COLO668 (cell line): ENCODE data around the gene DOC2B.
A peak's percentile ranks its signal among the peaks of the same experiment; 100 is the strongest.
"Not testable (repeated sequence)": the region's sequence is repeated elsewhere in the genome, so short reads cannot be mapped to it uniquely, and the experiment has no call there.

Experiments used
- DNase-seq: peaks from one replicate; lab custom pipeline; 2025; ENCODE audit not compliant: unreplicated experiment; lab: John Stamatoyannopoulos, UW

Gene DOC2B

DNA sequence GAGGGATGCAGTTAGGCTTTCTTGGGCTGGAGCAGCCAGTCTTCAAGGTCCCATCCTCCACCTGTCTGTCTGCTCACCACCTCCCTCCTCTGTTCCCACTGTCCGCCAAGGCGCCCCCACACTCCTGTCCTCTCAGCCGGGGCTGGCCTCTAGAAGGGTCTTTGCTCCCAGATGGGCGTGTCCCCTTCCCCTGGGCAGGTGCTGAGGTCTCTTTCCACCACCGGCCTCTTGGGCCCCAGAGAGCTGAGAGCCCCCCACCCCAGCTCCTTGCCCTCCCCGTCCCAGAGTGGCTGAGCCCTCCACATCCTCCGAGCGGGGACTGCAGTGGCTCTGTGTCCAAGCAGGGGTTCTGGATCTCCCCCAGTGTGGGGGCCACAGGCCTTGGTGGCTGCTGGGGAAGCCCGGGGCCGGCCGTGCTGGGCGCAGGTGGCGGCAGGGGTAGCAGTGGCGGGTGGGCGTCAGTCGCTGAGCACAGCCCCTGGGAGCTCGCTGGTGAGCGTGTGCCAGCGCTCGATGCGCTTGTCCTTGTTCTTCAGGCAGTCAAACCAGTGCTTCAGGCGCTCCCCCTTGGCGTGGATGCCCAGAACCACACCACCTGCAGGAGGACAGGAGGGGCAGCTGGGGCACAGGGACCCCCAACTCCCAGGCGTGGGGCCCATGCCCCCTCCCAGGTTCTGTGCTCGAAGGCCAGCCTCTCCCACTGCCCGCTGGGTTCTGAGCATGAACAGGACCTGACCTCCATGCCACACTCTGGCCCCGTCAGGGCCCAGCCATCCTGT is 34.3 kb downstream of the DOC2B start:
- DNase-seq, result no peak

DNA sequence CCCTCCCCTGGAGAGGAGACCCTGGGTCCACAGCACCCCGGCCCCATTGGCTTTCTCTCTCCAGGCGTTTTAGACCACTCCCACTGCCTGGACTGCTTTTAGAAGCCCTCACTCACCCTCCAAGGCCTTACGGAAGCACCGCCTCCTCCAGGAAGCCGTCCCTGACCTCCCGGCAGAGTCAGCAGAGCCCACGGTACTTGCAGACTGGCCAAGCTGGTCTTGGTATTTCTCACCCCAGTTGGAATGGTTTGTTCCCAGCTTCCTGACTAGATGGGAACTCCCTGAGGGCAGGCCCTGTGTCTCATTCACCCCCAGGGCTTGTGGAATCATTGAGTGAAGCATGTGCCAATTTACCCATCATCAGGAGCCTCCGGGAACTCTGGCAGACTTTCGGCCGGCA is 34.9 kb downstream of the DOC2B start:
- no peak for DNase-seq

DNA sequence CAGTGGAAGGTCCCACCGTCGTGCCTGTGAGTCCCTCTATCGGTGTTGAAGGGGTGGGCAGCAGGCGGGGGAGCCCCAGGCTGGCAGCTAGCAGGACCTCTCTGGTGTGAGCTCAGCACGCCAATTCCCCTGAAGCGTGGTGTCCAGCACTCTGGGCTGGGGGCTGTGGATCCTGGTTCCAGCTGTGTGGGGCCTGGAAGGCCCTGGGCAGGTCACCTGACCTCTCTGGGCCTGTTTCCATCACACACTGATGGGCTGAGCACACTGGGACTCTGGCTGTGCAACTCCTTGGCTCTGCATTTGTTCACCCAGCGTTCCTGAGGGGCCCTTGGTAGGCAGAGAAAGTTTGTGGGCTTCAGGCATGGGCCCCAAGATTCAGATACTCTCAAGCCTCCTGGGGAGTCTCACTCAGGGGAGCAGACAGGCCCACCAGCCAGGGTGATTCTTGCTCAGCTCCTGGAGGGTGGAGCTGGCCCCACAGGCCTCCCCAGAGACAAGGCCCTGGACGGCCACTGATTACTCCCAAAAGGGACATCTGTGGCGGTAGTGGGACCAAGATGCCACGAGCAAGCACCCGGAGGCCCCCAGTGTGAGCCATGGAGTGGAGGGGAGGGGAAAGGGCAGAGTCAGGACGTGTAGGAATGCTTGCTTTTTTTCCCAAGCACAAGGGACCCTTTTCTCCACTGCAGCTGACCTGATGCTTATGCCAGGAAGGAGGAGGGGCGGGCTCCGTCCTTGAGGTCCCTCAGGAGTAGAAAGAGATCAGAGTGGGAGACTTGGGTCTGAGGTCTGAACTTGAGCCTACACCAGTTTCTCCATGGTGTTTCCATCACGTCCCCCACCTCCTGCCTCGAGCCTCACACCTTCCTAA is 35.5 kb downstream of the DOC2B start:
- no peak for DNase-seq

- no peak for DNase-seq
These were observed 36.3 kb downstream of the DOC2B start for GRCh38 chr17:144936-145670.

- DNase-seq, result peak; percentile 71
These were observed 37.6 kb downstream of the DOC2B start for GRCh38 chr17:143785-144281.

DNA sequence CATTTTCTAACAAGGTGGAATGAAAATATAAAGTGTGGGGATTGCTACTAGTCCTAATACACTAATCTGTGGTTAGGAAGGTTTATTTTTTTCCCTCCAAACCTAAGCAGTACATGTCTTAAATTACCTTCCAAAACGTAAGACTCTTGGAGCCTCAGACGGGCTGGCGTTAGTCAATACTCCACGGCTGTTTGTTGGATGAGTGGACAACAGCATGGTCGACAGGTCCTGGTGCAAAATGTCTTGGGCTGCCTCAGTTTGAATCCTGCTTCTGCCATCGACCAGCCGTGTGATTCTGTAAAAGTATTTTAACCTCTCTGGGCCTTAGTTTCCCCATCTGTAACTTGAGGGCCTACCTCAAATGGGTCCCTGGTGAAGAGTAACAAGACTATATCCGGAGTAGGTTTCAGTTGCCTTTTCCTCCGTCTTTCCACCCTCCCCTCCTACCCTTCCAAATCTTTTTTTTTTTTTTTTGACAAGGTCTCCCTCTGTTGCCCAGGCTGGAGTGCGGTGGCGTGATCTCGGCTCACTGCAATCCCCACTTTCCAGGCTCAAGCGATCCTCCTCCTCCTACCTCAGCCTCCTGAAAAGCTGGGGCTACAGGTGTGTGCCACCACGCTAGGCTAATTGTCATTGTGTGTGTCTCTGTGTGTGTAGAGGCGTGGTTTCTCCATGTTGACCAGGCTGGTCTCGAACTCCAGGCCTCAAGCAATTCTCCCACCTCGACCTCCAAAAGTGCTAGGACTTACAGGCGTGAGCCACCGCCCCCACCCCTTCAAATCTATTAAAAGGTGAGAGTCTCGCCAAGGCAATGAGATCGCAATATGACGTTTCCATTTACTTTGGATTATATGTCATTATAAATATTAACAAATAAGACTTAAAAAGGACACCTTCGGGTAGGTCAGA is 38.3 kb downstream of the DOC2B start:
- DNase-seq, result no peak

GRCh38 chr17:142102-142661 is 39.3 kb downstream of the DOC2B start:
- DNase-seq, result no peak

DNA sequence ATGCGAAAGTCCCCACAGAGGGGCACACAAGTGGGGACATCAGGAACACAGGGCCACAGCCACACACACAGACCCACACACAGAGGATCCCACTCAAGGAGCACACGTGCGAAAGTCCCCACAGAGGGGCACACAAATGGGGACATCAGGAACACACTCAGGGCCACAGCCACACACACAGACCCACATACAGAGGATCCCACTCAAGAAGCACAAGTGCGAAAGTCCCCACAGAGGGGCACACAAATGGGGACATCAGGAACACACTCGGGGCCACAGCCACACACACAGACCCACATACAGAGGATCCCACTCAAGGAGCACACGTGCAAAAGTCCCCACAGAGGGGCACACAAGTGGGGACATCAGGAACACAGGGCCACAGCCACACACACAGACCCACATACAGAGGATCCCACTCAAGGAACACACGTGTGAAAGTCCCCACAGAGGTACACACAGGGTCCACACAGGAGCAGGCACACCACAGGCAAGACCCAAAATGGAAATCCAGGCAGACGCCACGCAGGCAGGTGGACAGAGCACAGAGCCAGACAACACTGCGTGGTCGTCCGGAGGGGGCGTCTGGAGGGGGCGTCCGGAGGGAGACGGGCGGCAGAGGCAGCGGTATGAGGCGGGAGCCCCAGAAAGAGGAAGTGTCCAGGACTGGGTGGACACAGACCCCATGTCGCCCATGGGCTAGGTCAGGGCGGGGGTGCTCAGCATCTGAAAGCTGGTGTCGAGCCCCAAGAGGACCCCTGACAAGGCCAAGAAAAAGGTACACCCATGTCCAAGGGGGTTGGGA is 41.8 kb downstream of the DOC2B start:
- not testable (repeated sequence) for DNase-seq

DNA sequence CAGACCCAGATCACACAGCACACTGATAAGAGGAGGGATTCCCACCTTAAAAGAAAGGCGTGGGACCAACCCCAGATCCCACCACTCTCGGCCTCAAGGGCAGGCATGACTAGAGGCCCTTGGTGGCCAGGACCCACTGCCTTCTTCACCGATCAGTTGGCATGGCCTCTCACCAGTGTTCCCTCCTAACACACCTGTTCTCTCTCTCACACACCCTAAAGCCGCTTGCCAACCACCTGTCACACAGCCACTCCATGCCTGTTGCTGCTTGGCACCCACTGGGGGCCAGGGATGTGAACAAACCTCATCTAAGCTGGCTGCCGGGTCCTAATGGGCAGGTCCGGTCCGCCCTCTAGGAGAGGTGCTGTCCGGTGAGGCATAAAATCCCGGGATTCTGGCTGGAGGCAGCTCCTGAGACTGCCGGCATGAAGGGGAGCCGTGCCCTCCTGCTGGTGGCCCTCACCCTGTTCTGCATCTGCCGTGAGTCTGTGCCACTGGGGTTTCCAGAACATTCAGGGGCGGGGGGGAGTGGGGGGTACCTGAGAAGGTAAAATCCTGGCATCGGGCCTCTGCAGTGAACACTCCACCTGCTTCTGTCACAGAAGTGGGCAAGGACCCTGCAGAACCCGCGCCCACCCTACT is 44.2 kb downstream of the DOC2B start, which contains the start of gene SCGB1C2:
Gene SCGB1C2 (plus strand): TSS at position 404 of the 642 bp plus-strand sequence. CDS start 22 bp downstream, at position 426.
- DNase-seq, result not testable (repeated sequence)

DNA sequence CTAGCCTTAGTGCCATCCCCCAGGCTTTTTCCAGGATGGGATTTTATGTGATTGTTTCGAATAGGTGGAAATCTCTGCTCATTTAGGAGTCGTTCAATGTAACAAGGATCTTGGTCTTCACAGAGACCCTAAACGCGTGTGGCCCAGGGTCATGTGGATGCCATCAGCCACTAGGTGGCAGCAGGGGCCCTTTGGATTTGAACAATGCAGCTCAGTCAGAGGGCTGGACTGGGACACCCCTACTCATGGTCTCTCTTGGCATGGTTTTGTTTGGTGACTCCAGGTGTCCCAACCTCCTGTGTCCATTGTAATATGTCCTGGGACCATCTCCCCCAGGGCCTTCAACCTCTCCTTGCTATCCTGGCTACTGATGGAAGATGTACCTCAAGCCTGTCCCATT is 44.9 kb downstream of the DOC2B start:
- not testable (repeated sequence) for DNase-seq

GRCh38 chr17:135895-136294 is 45.6 kb downstream of the DOC2B start:
- DNase-seq, result not testable (repeated sequence)

GRCh38 chr17:135022-135421 is 46.4 kb downstream of the DOC2B start:
- DNase-seq, result not testable (repeated sequence)

DNA sequence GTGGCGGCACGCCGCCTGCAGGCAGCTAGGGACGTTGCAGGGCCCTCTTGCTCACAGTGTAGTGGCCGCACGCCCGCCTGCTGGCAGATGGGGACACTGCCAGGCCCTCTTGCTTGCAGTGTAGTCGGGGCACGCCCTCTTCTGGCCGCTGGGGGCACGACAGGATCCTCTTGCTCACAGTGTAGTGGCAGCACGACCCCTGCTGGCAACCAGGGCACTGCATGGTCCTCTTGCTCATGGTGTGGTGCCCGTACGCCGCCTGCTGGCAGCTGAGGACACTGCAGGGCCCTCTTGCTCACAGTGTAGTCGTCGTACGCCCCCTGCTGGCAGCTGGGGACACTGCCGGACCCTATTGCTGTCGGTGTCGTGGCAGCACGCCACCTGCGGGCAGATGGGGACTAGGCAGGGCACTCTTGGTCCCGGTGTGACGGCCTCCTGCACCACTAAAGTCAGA is 47.1 kb downstream of the DOC2B start:
- not testable (repeated sequence) for DNase-seq

DNA sequence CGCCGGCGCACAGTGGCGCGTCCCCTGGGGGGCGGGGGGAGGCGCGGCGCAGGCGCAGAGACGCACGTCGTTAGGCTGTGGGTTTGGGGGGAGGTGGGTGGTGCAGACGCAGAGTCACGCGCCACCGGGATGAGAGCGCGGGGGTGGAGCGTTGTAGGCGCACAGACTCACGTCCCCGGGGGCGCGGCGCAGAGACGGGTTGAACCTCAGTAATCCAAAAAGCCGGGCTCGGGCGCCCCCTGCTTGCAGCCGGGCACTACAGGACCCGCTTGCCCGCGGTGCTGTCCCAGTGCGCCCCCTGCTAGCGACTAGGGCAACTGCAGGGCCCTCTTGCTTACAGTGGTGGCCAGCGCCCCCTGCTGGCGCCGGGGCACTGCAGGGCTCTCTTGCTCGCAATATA is 47.5 kb downstream of the DOC2B start:
- DNase-seq, result not testable (repeated sequence)

DNA sequence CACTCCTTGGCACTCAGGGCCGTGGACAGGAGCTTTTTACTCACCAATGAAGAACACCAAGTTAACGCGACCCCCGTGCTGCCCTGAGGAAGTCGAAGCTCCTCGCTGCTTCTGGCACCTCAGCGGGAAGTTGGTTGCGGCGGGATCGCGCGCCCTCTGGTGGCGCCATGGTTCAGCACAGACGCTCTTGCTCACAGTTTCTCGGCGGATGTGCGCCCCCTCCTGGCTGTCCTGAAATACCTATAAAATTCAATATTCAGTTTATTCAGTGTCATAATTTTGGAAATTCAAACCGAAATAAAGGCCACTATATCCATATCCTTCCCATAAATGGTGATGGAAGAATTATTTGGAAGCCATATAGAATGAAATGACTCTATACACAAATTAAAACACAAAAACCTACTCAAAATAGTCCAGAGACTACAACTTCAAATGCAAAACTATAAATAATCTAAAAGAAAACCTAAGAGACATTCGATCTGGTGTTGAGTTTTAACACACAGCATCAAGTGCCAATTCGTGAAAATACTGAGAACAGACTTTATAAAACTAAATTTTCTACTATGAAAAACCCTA is 63.0 kb downstream of the DOC2B start:
- not testable (repeated sequence) for DNase-seq

DNA sequence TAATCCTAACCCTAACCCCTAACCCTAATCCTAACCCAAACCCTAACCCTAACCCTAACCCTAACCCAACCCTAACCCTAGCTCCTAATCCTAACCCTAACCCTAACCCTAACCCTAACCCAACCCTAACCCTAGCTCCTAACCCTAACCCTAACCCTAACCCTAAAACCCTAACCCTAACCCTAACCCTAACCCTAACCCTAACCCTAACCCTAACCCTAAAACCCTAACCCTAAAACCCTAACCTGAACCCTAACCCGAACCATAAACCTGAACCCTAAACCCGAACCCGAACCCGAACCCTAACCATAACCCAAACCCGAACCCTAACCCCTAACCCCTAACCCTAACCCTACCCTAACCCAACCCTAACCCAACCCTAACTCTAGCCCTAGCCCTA is 68.3 kb downstream of the DOC2B start:
- not testable (repeated sequence) for DNase-seq
